ENCODE results near the gene IFT88. TPM values are rescaled to one million over a fixed set of nuclear protein-coding genes. Genes with fewer than 3 reads are reported as not detected.

IFT88 gene
- total and polyA plus RNA-seq, 4 donors: 7.1 to 18.7 (median 10.5) TPM

DNA sequence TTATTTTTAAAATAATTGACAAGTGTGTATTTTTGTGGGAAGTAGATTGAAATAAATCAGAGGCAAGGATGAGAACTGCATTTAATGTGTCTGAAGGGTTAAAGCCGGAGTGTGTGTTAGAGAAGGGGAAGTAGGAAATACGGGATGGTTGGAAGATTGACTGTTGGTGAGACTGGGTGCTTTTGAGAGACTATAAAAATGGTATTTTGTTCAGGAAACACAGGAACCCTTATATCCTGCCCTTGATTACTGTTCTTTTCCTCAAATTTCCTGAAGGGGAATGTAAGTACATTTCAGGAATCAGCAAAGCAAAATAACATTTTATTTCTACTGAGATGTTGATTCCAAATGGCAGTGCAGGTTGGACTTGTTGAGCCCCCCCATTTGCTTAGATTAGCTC is 15.1 kb downstream of the IFT88 start:
- Histone ChIP-seq H3K4me1 (ENCODE audit: control insufficient read depth in 4 of 4, insufficient read depth in 4 of 4, low read length in 3 of 4) (peaks cover 0 to 11% (median 2%) of the 10 kb centered on the region in 4 donors), H3K4me3 (ENCODE audit: low read depth in 1 of 3, low read length in 3 of 3) (no peak overlapping the region), H3K9me3 (ENCODE audit: control insufficient read depth in 4 of 4, low read length in 3 of 4) (peaks cover 0 to 3% (median 0%) of the 10 kb centered on the region in 4 donors), H3K9ac (ENCODE audit: low read depth in 1 of 2, low read length in 2 of 2) (no peak overlapping the region), H3K27me3 (ENCODE audit: control insufficient read depth in 4 of 4, insufficient read depth in 4 of 4, low read length in 3 of 4) (no peaks in the 10 kb centered on the region), H3K27ac (ENCODE audit: low read depth in 1 of 2, low read length in 2 of 2) (no peak overlapping the region), H3K36me3 (ENCODE audit: control insufficient read depth in 4 of 4, insufficient read depth in 3 of 4, low read depth in 1 of 4, low read length in 3 of 4) (peaks cover 0 to 15% (median 4%) of the 10 kb centered on the region in 4 donors)
- TF ChIP-seq FOXA1 (IDR thresholded peaks at IDR 0.05) (no peak), EGR1 (IDR thresholded peaks at IDR 0.05; ENCODE audit: low read depth in 2 of 2) (no peak), HNF4A (conservative IDR thresholded peaks at IDR 0.05) (no peak), NR2F2 (IDR thresholded peaks at IDR 0.05) (no peak), RXRA (IDR thresholded peaks at IDR 0.05) (no peak), FOXA2 (IDR thresholded peaks at IDR 0.05) (no peak), JUND (IDR thresholded peaks at IDR 0.05) (no peak), TAF1 (conservative IDR thresholded peaks at IDR 0.05) (no peak), SP1 (IDR thresholded peaks at IDR 0.05) (no peak), GABPA (IDR thresholded peaks at IDR 0.05 in 1 of 2, conservative IDR thresholded peaks at IDR 0.05 in 1 of 2) (no peak), HNF4G (IDR thresholded peaks at IDR 0.05) (no peak)
- TF ChIP-seq, protein P1, sequence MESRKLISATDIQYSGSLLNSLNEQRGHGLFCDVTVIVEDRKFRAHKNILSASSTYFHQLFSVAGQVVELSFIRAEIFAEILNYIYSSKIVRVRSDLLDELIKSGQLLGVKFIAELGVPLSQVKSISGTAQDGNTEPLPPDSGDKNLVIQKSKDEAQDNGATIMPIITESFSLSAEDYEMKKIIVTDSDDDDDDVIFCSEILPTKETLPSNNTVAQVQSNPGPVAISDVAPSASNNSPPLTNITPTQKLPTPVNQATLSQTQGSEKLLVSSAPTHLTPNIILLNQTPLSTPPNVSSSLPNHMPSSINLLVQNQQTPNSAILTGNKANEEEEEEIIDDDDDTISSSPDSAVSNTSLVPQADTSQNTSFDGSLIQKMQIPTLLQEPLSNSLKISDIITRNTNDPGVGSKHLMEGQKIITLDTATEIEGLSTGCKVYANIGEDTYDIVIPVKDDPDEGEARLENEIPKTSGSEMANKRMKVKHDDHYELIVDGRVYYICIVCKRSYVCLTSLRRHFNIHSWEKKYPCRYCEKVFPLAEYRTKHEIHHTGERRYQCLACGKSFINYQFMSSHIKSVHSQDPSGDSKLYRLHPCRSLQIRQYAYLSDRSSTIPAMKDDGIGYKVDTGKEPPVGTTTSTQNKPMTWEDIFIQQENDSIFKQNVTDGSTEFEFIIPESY (IDR thresholded peaks at IDR 0.05): no peak
- TF ChIP-seq, protein P2, sequence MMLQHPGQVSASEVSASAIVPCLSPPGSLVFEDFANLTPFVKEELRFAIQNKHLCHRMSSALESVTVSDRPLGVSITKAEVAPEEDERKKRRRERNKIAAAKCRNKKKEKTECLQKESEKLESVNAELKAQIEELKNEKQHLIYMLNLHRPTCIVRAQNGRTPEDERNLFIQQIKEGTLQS (IDR thresholded peaks at IDR 0.05): no peak
- TF ChIP-seq, protein P3, sequence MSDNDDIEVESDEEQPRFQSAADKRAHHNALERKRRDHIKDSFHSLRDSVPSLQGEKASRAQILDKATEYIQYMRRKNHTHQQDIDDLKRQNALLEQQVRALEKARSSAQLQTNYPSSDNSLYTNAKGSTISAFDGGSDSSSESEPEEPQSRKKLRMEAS (IDR thresholded peaks at IDR 0.05): no peak
- TF ChIP-seq, protein P4, sequence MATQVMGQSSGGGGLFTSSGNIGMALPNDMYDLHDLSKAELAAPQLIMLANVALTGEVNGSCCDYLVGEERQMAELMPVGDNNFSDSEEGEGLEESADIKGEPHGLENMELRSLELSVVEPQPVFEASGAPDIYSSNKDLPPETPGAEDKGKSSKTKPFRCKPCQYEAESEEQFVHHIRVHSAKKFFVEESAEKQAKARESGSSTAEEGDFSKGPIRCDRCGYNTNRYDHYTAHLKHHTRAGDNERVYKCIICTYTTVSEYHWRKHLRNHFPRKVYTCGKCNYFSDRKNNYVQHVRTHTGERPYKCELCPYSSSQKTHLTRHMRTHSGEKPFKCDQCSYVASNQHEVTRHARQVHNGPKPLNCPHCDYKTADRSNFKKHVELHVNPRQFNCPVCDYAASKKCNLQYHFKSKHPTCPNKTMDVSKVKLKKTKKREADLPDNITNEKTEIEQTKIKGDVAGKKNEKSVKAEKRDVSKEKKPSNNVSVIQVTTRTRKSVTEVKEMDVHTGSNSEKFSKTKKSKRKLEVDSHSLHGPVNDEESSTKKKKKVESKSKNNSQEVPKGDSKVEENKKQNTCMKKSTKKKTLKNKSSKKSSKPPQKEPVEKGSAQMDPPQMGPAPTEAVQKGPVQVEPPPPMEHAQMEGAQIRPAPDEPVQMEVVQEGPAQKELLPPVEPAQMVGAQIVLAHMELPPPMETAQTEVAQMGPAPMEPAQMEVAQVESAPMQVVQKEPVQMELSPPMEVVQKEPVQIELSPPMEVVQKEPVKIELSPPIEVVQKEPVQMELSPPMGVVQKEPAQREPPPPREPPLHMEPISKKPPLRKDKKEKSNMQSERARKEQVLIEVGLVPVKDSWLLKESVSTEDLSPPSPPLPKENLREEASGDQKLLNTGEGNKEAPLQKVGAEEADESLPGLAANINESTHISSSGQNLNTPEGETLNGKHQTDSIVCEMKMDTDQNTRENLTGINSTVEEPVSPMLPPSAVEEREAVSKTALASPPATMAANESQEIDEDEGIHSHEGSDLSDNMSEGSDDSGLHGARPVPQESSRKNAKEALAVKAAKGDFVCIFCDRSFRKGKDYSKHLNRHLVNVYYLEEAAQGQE (IDR thresholded peaks at IDR 0.05): no peak
- TF ChIP-seq, protein P5, sequence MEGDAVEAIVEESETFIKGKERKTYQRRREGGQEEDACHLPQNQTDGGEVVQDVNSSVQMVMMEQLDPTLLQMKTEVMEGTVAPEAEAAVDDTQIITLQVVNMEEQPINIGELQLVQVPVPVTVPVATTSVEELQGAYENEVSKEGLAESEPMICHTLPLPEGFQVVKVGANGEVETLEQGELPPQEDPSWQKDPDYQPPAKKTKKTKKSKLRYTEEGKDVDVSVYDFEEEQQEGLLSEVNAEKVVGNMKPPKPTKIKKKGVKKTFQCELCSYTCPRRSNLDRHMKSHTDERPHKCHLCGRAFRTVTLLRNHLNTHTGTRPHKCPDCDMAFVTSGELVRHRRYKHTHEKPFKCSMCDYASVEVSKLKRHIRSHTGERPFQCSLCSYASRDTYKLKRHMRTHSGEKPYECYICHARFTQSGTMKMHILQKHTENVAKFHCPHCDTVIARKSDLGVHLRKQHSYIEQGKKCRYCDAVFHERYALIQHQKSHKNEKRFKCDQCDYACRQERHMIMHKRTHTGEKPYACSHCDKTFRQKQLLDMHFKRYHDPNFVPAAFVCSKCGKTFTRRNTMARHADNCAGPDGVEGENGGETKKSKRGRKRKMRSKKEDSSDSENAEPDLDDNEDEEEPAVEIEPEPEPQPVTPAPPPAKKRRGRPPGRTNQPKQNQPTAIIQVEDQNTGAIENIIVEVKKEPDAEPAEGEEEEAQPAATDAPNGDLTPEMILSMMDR (IDR thresholded peaks at IDR 0.05; ENCODE audit: low read depth, low read length, missing input control): no peak
- no peak for DNase-seq (ENCODE audit: low spot score)
- 69% methylated on average over 2 of the region's 2 CpGs for WGBS

Data from liver (tissue), 9 donors.